ENCODE data around the gene PRR11. TPM values are rescaled to one million over a fixed set of nuclear protein-coding genes. Genes with fewer than 3 reads are reported as not detected.
A peak's percentile ranks its signal among the peaks of the same experiment; 100 is the strongest.
"Not testable (repeated sequence)": the region's sequence is repeated elsewhere in the genome, so short reads cannot be mapped to it uniquely, and the experiment has no call there.

Gene PRR11
- polyA plus RNA-seq, 6 donors from 2014 or later: 0.16 to 0.47 (median 0.26) TPM; not detected in 3

DNA sequence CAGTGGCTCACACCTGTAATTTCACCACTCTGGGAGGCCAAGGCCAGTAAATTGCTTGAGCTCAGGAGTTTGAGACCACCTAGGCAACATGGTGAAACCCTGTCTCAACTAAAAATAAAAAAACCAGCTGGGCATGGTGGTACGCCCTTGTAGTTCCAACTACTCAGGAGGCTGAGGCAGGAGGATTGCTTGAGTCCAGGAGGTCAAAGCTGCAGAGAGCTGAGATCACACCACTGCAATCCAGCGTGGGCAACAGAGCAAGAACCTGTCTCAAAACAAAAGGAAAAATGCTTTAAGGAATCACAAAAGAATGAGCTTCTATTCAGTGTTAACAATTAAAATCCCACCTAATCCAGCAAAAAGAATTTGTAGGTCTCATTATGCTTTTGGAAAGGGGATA is 5.9 kb downstream of the PRR11 start:
- Mint-ChIP-seq H3K9me3 (no peaks in the 10 kb centered on the region), H3K4me1 (peaks cover 0 to 4% (median 0%) of the 10 kb centered on the region in 3 donors), H3K27ac (no peak overlapping the region), H3K4me3 (no peak overlapping the region), H3K27me3 (no peaks in the 10 kb centered on the region), H3K36me3 (no peaks in the 10 kb centered on the region)
- ATAC-seq (ENCODE audit: low read depth in 2 of 2) (no peak), DNase-seq (no peak)

DNA sequence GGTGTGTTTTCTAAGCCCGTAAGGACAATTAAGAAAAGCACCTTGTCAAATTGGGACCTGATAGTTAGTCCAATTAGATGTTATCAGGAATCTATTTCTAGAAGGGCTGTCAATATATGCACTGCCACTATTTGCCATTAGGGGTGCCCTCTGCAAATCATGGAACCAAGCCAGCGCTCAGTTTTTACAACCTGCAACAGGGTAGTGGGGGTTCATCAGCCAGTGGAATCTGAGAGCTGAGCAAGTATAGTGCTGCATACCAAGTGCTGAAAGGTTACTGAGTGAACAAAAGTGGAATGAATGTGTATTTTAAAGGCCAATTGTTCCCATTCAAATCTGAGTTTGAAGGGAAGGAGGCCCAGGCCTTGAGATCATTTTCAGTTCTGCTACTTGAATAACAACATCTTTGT is 10.4 kb downstream of the PRR11 start:
- Mint-ChIP-seq H3K4me3 (no peak overlapping the region), H3K9me3 (no peaks in the 10 kb centered on the region), H3K27me3 (no peaks in the 10 kb centered on the region), H3K27ac (peak overlapping the region in 2 of 6 donors; percentile 76 to 80), H3K4me1 (peaks cover 5 to 7% (median 6%) of the 10 kb centered on the region in 3 donors), H3K36me3 (no peaks in the 10 kb centered on the region)
- ATAC-seq (ENCODE audit: low read depth in 2 of 2) (peak; percentile 63 to 72), DNase-seq (peak; percentile 6)

DNA sequence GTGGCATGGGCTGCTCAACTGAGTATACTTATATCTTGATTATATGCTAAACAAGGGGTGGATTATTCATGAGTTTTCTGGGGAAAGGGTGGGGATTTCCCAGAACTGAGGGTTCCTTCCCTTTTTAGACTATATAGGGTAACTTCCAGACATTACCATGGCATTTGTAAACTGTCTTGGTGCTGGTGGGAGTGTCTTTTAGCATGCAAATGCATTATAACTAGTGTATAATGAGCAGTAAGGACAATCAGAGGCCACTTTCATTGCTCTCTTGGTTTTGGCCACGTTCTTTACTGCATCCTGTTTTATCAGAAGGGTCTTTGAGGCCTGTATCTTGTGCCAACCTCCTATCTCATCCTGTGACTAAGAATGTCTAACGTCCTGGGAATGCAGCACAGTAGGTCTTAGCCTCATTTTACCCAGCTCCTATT is 12.0 kb downstream of the PRR11 start:
- peak in 1 of 2 donors; percentile 25 for ATAC-seq (ENCODE audit: low read depth in 2 of 2)

DNA sequence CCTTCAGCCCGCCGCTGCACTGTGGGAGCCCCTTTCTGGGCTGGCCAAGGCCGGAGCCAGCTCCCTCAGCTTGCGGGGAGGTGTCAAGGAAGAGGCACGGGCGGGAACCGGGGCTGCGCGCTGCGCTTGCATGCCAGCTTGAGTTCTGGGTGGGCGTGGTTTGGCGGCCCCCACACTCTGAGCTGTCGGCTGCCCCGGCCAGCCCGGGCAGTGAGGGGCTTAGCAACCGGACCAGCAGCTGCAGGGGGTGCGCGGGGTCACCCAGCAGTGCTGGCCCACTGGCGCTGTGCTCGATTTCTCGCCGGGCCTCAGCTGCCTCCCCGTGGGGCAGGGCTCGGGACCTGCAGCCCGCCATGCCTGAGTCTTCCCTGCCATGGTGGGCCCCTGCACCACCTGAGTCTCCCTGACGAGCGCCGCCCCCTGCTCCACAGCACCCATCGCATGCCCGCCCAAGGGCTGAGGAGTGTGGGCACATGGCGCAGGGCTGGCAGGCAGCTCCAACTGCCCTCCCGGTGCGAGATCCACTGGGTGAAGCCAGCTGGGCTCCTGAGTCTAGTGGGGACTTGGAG is 17.0 kb downstream of the PRR11 start:
- peaks cover 0 to 3% (median 0%) of the 10 kb centered on the region in 7 donors for H3K9me3 Mint-ChIP-seq
- peaks cover 3 to 8% (median 4%) of the 10 kb centered on the region in 3 donors for H3K4me1 Mint-ChIP-seq
- no peak overlapping the region for H3K4me3 Mint-ChIP-seq
- ATAC-seq (ENCODE audit: low read depth in 2 of 2) (no peak), DNase-seq (no peak)
- H3K36me3 Mint-ChIP-seq: no peaks in the 10 kb centered on the region
- H3K27ac Mint-ChIP-seq: no peak overlapping the region
- H3K27me3 Mint-ChIP-seq: no peaks in the 10 kb centered on the region

More for the DNA sequence above, 12.0 kb downstream of the PRR11 start:
- Mint-ChIP-seq H3K4me3 (no peak overlapping the region), H3K36me3 (no peaks in the 10 kb centered on the region), H3K27me3 (no peaks in the 10 kb centered on the region), H3K9me3 (no peaks in the 10 kb centered on the region), H3K27ac (no peak overlapping the region), H3K4me1 (peaks cover 5 to 7% (median 6%) of the 10 kb centered on the region in 3 donors)
- DNase-seq: no peak

DNA sequence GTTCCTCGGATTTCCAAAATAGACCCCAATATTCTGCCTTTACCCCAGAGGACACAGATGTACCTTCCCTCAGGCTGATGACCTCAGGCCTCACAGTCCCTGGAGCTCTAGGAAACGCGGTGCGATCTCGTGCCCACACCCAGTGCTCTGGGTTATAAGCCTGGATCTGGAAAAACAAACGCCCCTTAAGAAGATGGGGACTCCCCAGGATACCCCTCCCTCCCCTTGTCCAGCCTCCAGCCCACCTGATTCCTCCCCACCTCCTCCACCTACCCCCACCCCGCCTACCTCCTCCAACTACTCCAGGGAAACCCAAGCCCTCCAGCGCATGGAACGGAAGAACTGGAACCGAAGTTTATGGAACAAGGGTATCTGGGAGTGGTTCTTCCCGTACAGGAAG is 19.1 kb downstream of the PRR11 start:
- Mint-ChIP-seq H3K4me1 (peaks cover 0 to 4% (median 0%) of the 10 kb centered on the region in 3 donors), H3K27ac (peak overlapping the region in 1 of 6 donors; percentile 21), H3K4me3 (no peak overlapping the region), H3K9me3 (peaks cover 0 to 3% (median 0%) of the 10 kb centered on the region in 7 donors), H3K36me3 (no peaks in the 10 kb centered on the region), H3K27me3 (no peaks in the 10 kb centered on the region)
- DNase-seq (no peak), ATAC-seq (ENCODE audit: low read depth in 2 of 2) (no peak)

DNA sequence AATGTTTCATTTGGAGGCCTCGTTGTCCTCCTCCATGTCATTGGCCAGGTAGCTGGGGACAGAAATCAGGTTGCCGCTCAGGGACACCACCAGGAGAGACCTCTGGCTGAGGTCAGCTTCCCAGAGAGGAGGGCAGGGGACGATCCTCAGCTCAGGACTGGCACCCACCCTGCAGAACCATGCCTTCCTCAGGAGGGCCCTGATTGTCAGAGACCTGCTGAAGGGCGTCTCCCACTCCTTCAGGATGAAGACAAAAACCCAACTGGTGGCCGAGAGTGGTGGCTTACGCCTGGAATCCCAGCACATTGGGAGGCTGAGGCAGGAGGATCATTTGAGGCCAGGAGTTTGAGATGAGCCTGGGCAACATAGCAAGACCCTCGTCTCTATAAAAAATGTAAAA is 19.5 kb downstream of the PRR11 start:
- Mint-ChIP-seq H3K27me3 (no peaks in the 10 kb centered on the region), H3K36me3 (no peaks in the 10 kb centered on the region), H3K27ac (peak overlapping the region in 1 of 6 donors; percentile 21), H3K4me3 (no peak overlapping the region), H3K9me3 (peaks cover 0 to 3% (median 0%) of the 10 kb centered on the region in 7 donors), H3K4me1 (peaks cover 0 to 4% (median 0%) of the 10 kb centered on the region in 3 donors)
- ATAC-seq (ENCODE audit: low read depth in 2 of 2): no peak
- DNase-seq: no peak

DNA sequence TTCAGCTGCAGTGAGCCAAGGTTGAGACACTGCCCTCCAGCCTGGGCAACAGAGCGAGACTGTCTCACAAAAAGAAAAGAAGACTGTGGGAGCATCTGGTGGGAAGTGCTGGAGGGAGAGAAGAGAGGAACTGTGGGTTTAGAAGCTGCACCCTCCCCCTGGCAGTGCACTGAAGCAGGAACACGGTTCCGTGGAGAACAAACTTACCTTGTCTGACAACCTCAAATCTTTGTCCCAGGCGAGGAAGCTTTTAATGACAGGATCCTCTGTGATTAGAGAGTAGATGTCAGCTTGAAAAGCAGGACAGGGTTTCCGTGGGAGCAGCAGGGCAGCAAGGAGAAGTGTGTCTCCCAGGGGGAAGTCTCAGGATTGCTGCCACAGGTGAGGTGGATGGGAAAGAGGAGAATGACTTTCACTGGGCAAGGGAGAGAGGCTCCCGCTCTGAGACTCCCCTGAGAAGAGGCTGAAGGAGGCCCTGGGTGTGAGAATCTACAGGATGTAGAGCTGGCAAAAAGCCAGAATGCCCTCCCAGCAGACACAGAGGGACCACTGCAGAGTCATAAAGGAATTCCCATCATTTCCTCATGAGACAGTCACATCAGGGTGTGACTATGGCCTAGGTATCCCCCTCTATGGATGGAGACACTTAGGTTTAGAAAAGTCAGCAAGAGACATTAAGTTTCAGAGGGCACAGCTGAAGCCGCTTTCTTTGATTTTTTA is 22.9 kb downstream of the PRR11 start:
- Mint-ChIP-seq H3K4me1 (peaks cover 0 to 4% (median 0%) of the 10 kb centered on the region in 3 donors), H3K27me3 (no peaks in the 10 kb centered on the region), H3K36me3 (no peaks in the 10 kb centered on the region), H3K27ac (no peak overlapping the region), H3K4me3 (no peak overlapping the region), H3K9me3 (peaks cover 0 to 1% (median 0%) of the 10 kb centered on the region in 7 donors)
- ATAC-seq (ENCODE audit: low read depth in 2 of 2): no peak
- no peak for DNase-seq

DNA sequence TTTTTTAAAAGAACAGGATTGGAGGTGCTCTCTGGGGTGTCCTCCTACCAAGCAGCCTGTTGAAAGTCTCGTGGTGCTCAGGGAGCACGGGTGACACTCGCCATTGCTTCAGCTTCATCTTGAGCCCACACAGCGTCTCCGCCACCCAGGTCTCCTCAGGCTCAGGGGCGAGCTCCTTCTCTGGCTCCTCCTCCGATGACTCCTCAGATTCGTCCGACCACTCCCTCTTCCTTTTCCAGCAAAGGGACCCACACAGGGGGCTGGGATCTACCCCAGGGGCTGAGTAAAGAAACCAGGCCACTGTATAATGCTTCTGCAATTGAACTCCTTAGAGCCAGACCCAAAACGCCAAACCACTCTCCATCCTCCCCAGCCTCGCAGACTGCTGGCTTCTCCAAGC is 24.1 kb downstream of the PRR11 start:
- H3K4me3 Mint-ChIP-seq; H3K27ac Mint-ChIP-seq; H3K36me3 Mint-ChIP-seq; ATAC-seq (ENCODE audit: low read depth in 2 of 2); H3K27me3 Mint-ChIP-seq; H3K4me1 Mint-ChIP-seq; DNase-seq; H3K9me3 Mint-ChIP-seq: not testable (repeated sequence)

DNA sequence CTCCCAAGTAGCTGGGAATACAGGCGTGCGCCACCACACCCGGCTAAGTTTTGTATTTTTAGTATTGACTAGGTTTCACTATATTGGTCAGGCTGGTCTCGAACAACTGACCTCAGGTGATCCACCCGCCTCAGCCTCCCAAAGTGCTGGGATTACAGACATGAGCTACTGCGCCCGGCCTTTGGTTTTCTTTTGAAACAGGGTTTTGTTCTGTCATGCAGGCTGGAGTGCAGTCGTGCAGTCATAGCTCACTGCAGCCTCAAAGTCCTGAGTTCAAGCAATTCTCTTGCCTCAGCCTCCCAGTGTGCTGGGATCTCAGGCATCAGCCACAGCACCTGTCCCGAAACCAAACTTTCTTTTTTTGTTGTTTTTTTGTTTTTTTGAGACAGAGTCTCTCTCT is 25.1 kb downstream of the PRR11 start:
- DNase-seq: no peak

DNA sequence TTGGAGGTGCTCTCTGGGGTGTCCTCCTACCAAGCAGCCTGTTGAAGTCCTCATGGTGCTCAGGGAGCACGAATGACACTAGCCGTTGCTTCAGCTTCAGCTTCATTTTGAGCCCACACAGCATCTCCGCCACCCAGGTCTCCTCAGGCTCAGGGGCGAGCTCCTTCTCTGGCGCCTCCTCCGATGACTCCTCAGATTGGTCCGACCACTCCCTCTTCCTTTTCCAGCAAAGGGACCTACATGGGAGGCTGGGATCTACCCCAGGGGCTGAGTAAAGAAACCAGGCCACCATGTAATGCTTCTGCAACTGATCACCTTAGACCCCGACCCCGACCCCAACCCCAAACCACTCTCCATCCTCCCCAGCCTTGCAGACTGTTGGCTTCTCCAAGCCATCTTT is 25.9 kb downstream of the PRR11 start:
- Mint-ChIP-seq H3K27ac (peak overlapping the region in 1 of 6 donors; percentile 72), H3K9me3 (peaks cover 0 to 1% (median 0%) of the 10 kb centered on the region in 7 donors), H3K4me3 (no peak overlapping the region), H3K27me3 (no peaks in the 10 kb centered on the region), H3K4me1 (peaks cover 0 to 4% (median 0%) of the 10 kb centered on the region in 3 donors), H3K36me3 (no peaks in the 10 kb centered on the region)
- DNase-seq (no peak), ATAC-seq (ENCODE audit: low read depth in 2 of 2) (no peak)

More for the DNA sequence above, 25.1 kb downstream of the PRR11 start:
- H3K4me3 Mint-ChIP-seq: no peak overlapping the region
- peak overlapping the region in 1 of 6 donors; percentile 76 for H3K27ac Mint-ChIP-seq
- no peaks in the 10 kb centered on the region for H3K36me3 Mint-ChIP-seq
- H3K4me1 Mint-ChIP-seq: peaks cover 0 to 4% (median 0%) of the 10 kb centered on the region in 3 donors
- H3K27me3 Mint-ChIP-seq: no peaks in the 10 kb centered on the region
- ATAC-seq (ENCODE audit: low read depth in 2 of 2): no peak
- H3K9me3 Mint-ChIP-seq: peaks cover 0 to 1% (median 0%) of the 10 kb centered on the region in 7 donors

DNA sequence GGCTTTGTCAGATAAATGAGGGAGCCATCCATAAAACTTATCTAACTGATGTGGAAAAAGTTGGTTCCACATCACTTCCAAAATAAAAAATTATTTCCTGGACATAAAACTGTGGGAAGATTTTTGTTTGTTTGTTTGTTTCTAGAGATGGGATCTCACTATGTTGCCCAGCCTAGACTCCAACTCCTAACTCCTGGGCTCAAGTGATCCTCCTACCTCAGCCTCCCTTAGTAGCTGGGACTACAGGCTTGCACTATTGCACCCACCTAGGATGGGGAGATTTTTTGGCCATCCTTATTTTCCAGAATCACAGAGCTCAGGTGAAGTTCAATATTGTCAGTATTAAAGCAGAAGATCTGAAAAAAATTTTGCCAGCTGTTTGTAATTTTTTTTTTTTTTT is 30.5 kb downstream of the PRR11 start:
- Mint-ChIP-seq H3K27ac (peak overlapping the region in 1 of 6 donors; percentile 15), H3K4me3 (no peak overlapping the region), H3K4me1 (peaks cover 5 to 10% (median 8%) of the 10 kb centered on the region in 3 donors), H3K27me3 (no peaks in the 10 kb centered on the region), H3K9me3 (no peaks in the 10 kb centered on the region), H3K36me3 (no peaks in the 10 kb centered on the region)
- no peak for DNase-seq
- ATAC-seq (ENCODE audit: low read depth in 2 of 2): no peak

DNA sequence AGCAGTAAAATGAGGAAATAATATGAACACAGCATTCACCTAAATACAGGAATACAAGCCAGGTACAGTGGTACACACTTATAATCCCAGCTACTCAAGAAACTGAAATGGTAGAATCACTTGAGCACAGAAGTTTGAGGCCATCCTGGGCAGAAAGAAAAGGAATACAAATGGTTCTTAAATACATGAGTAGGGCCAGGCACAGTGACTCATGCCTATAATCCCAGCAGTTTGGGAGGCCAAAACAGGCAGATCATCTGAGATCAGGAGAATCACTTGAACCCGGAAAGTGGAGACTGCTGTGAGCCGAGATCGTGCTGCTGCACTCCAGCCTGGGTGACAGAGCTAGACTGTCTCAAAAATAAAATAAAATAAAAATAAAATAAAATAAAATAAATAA is 31.3 kb downstream of the PRR11 start:
- H3K9me3 Mint-ChIP-seq: peaks cover 0 to under 1% (median 0%) of the 10 kb centered on the region in 7 donors

DNA sequence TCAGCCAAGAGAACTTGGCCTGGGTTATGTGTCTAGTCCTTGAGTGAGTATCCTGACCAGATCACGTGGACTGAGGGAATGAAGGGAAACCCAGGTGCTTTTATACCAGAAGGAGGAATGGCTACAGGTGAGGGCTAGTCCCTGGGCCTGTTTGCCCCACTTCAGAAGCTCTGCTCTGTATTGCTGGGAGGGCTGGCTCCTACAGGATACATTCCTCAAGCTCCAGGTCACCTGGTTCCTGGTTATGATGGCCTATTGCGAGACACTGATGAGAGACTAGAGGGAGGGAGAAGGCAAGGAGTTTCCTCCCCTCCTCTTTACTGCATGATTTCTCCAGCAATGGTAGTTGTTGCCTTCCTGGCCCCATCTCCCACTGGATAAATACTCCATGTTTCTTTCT is 35.3 kb downstream of the PRR11 start:
- Mint-ChIP-seq H3K27me3 (no peaks in the 10 kb centered on the region), H3K9me3 (peaks cover 0 to 2% (median 0%) of the 10 kb centered on the region in 7 donors), H3K27ac (peak overlapping the region in 1 of 6 donors; percentile 24), H3K4me1 (peaks cover 5 to 10% (median 8%) of the 10 kb centered on the region in 3 donors), H3K4me3 (no peak overlapping the region), H3K36me3 (no peaks in the 10 kb centered on the region)
- DNase-seq (no peak), ATAC-seq (ENCODE audit: low read depth in 2 of 2) (no peak)

More for the DNA sequence above, 31.3 kb downstream of the PRR11 start:
- Mint-ChIP-seq H3K4me3 (peak overlapping the region in 2 of 8 donors; percentile 21 to 65), H3K27ac (peak overlapping the region in 1 of 6 donors; percentile 57), H3K27me3 (no peaks in the 10 kb centered on the region), H3K36me3 (no peaks in the 10 kb centered on the region), H3K4me1 (peaks cover 5 to 10% (median 8%) of the 10 kb centered on the region in 3 donors)
- DNase-seq (no peak), ATAC-seq (ENCODE audit: low read depth in 2 of 2) (no peak)

DNA sequence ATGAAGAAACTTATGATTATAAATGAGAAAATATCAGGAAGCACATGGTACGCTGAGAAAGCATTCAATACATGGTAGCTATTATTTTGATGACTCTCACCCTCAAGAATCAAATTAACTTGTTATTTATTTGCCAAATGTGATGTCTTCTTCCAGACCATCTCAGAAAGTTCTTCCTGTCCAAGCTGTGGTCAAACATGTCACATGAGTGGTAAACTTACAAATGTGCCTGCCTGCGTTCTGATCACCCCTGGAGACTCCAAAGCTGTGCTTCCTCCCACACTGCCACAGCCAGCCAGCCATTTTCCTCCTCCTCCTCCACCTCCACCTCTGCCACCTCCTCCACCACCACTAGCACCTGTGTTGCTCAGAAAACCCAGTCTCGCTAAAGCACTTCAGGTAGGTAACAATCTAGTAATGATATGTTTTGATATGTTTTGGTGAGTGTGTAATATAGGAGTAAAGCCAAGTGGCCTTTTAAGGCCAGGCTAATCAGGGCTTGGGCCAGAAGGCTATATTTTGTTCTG is 37.9 kb downstream of the PRR11 start:
- H3K4me3 Mint-ChIP-seq: no peak overlapping the region

More for the DNA sequence above, 37.9 kb downstream of the PRR11 start:
- no peaks in the 10 kb centered on the region for H3K36me3 Mint-ChIP-seq
- no peak overlapping the region for H3K27ac Mint-ChIP-seq
- H3K9me3 Mint-ChIP-seq: peaks cover 0 to 2% (median 0%) of the 10 kb centered on the region in 7 donors
- no peaks in the 10 kb centered on the region for H3K4me1 Mint-ChIP-seq
- DNase-seq (no peak), ATAC-seq (ENCODE audit: low read depth in 2 of 2) (no peak)
- no peaks in the 10 kb centered on the region for H3K27me3 Mint-ChIP-seq

All from naive B cell (primary cell).